ENCODE measurements around the gene SCAI.

SCAI gene

GRCh38 chr9:124947727-124948391 lies 195.5 kb downstream of the SCAI start:
- H2BK120ac ChIP-seq (ENCODE audit: low read depth, low read length): no peak overlapping the region
- no peak overlapping the region for H3K4me3 ChIP-seq (ENCODE audit: insufficient read depth in 1 of 2, low read depth in 1 of 2, low read length in 2 of 2)
- H3K23ac ChIP-seq (ENCODE audit: low read length in 2 of 2): no peak overlapping the region
- no peaks in the 10 kb centered on the region for H3K9me3 ChIP-seq (ENCODE audit: control insufficient read depth, low read length)
- no peak for DNase-seq
- H3K79me1 ChIP-seq (replicated peaks; ENCODE audit: low read length, poor library complexity, severe bottlenecking): no peaks in the 10 kb centered on the region
- no peak overlapping the region for H3K18ac ChIP-seq (ENCODE audit: low read depth in 1 of 2, low read length in 2 of 2)
- no peak overlapping the region for H3K9ac ChIP-seq (ENCODE audit: low read length)
- no peak overlapping the region for H2AK5ac ChIP-seq (ENCODE audit: low read length, severe bottlenecking)
- H2AFZ ChIP-seq (ENCODE audit: low read depth, low read length): no peak overlapping the region
- no peak overlapping the region for H3K27ac ChIP-seq (ENCODE audit: low read length, poor library complexity, severe bottlenecking)
- H2BK12ac ChIP-seq (ENCODE audit: low read length in 2 of 2): no peak overlapping the region
- H2BK15ac ChIP-seq (ENCODE audit: low read depth, poor library complexity, severe bottlenecking): no peak overlapping the region
- no peak overlapping the region for H4K8ac ChIP-seq (ENCODE audit: low read length)
- 94% methylated on average over 2 of the region's 5 CpGs for WGBS
- no peaks in the 10 kb centered on the region for H3K4me1 ChIP-seq (ENCODE audit: control insufficient read depth, insufficient read depth, low read depth, low read length)
- H2BK5ac ChIP-seq (ENCODE audit: low read depth, low read length, poor library complexity, severe bottlenecking): no peak overlapping the region
- peaks cover 0 to 3% of the 10 kb centered on the region in 2 experiments for H3K36me3 ChIP-seq (ENCODE audit: control insufficient read depth in 1 of 2, insufficient read depth in 2 of 2, low read depth in 1 of 2, low read length in 2 of 2)
- no peak overlapping the region for H3K4me2 ChIP-seq (ENCODE audit: low read length, poor library complexity, severe bottlenecking)
- H3K14ac ChIP-seq (ENCODE audit: low read length in 2 of 2): no peak overlapping the region
- H3K4ac ChIP-seq (ENCODE audit: low read depth in 1 of 2, low read length in 2 of 2): no peak overlapping the region
- H4K91ac ChIP-seq (ENCODE audit: low read length): no peak overlapping the region
- H3K27me3 ChIP-seq (ENCODE audit: control insufficient read depth in 1 of 2, insufficient read depth in 1 of 2, low read length in 2 of 2): no peaks in the 10 kb centered on the region

GRCh38 chr9:124946167-124946566 lies 197.2 kb downstream of the SCAI start:
- Histone ChIP-seq H3K4me3 (ENCODE audit: insufficient read depth in 1 of 2, low read depth in 1 of 2, low read length in 2 of 2) (no peak overlapping the region), H3K9me3 (ENCODE audit: control insufficient read depth, low read length) (no peaks in the 10 kb centered on the region), H2AFZ (ENCODE audit: low read depth, low read length) (no peak overlapping the region), H3K4me1 (ENCODE audit: control insufficient read depth, insufficient read depth, low read depth, low read length) (peaks cover 5% of the 10 kb centered on the region), H3K79me1 (replicated peaks; ENCODE audit: low read length, poor library complexity, severe bottlenecking) (peaks cover 2% of the 10 kb centered on the region), H2BK15ac (ENCODE audit: low read depth, poor library complexity, severe bottlenecking) (no peak overlapping the region), H3K14ac (ENCODE audit: low read length in 2 of 2) (no peak overlapping the region), H2BK12ac (ENCODE audit: low read length in 2 of 2) (no peak overlapping the region), H3K4ac (ENCODE audit: low read depth in 1 of 2, low read length in 2 of 2) (no peak overlapping the region), H3K18ac (ENCODE audit: low read depth in 1 of 2, low read length in 2 of 2) (no peak overlapping the region), H3K27ac (ENCODE audit: low read length, poor library complexity, severe bottlenecking) (no peak overlapping the region), H4K8ac (ENCODE audit: low read length) (no peak overlapping the region), H3K27me3 (ENCODE audit: control insufficient read depth in 1 of 2, insufficient read depth in 1 of 2, low read length in 2 of 2) (no peaks in the 10 kb centered on the region), H3K4me2 (ENCODE audit: low read length, poor library complexity, severe bottlenecking) (no peak overlapping the region), H3K36me3 (ENCODE audit: control insufficient read depth in 1 of 2, insufficient read depth in 2 of 2, low read depth in 1 of 2, low read length in 2 of 2) (peaks cover 0 to 3% of the 10 kb centered on the region in 2 experiments), H2BK5ac (ENCODE audit: low read depth, low read length, poor library complexity, severe bottlenecking) (no peak overlapping the region), H3K9ac (ENCODE audit: low read length) (no peak overlapping the region), H4K91ac (ENCODE audit: low read length) (no peak overlapping the region), H2BK120ac (ENCODE audit: low read depth, low read length) (no peak overlapping the region), H3K23ac (ENCODE audit: low read length in 2 of 2) (no peak overlapping the region), H2AK5ac (ENCODE audit: low read length, severe bottlenecking) (no peak overlapping the region)
- DNase-seq: no peak
- WGBS: no CpG with 5 or more reads among the region's 1 CpG

- peak overlapping the region; percentile 69 for H2AK5ac ChIP-seq (ENCODE audit: low read length, severe bottlenecking)
- no peak overlapping the region for H2BK12ac ChIP-seq (ENCODE audit: low read length in 2 of 2)
- H3K9ac ChIP-seq (ENCODE audit: low read length): peak overlapping the region; percentile 99
- H3K4ac ChIP-seq (ENCODE audit: low read depth in 1 of 2, low read length in 2 of 2): peak overlapping the region; percentile 75 to 99
- peak overlapping the region in 1 of 2 experiments; percentile 96 for H3K23ac ChIP-seq (ENCODE audit: low read length in 2 of 2)
- no peaks in the 10 kb centered on the region for H3K27me3 ChIP-seq (ENCODE audit: control insufficient read depth in 1 of 2, insufficient read depth in 1 of 2, low read length in 2 of 2)
- no peak overlapping the region for H2BK15ac ChIP-seq (ENCODE audit: low read depth, poor library complexity, severe bottlenecking)
- peaks cover 5% of the 10 kb centered on the region for H3K4me1 ChIP-seq (ENCODE audit: control insufficient read depth, insufficient read depth, low read depth, low read length)
- H3K79me1 ChIP-seq (replicated peaks; ENCODE audit: low read length, poor library complexity, severe bottlenecking): peaks cover 4% of the 10 kb centered on the region
- DNase-seq: peak; percentile 78
- H3K4me3 ChIP-seq (ENCODE audit: insufficient read depth in 1 of 2, low read depth in 1 of 2, low read length in 2 of 2): peak overlapping the region; percentile 64 to 96
- H3K36me3 ChIP-seq (ENCODE audit: control insufficient read depth in 1 of 2, insufficient read depth in 2 of 2, low read depth in 1 of 2, low read length in 2 of 2): peaks cover 0 to 13% of the 10 kb centered on the region in 2 experiments
- H4K91ac ChIP-seq (ENCODE audit: low read length): peak overlapping the region; percentile 83
- H3K27ac ChIP-seq (ENCODE audit: low read length, poor library complexity, severe bottlenecking): peak overlapping the region; percentile 98
- H2BK5ac ChIP-seq (ENCODE audit: low read depth, low read length, poor library complexity, severe bottlenecking): peak overlapping the region; percentile 97
- H3K14ac ChIP-seq (ENCODE audit: low read length in 2 of 2): peak overlapping the region in 1 of 2 experiments; percentile 97
- H3K18ac ChIP-seq (ENCODE audit: low read depth in 1 of 2, low read length in 2 of 2): peak overlapping the region; percentile 40 to 90
- H2BK120ac ChIP-seq (ENCODE audit: low read depth, low read length): peak overlapping the region; percentile 64
- H2AFZ ChIP-seq (ENCODE audit: low read depth, low read length): peak overlapping the region; percentile 92
- peak overlapping the region; percentile 98 for H4K8ac ChIP-seq (ENCODE audit: low read length)
- 25% methylated on average over 31 of the region's 31 CpGs for WGBS
- H3K4me2 ChIP-seq (ENCODE audit: low read length, poor library complexity, severe bottlenecking): peak overlapping the region; percentile 95
- H3K9me3 ChIP-seq (ENCODE audit: control insufficient read depth, low read length): no peaks in the 10 kb centered on the region
Measured at GRCh38 chr9:124941679-124942561, 201.4 kb downstream of the SCAI start.
